ENCODE data around the gene CDH11.

DNA sequence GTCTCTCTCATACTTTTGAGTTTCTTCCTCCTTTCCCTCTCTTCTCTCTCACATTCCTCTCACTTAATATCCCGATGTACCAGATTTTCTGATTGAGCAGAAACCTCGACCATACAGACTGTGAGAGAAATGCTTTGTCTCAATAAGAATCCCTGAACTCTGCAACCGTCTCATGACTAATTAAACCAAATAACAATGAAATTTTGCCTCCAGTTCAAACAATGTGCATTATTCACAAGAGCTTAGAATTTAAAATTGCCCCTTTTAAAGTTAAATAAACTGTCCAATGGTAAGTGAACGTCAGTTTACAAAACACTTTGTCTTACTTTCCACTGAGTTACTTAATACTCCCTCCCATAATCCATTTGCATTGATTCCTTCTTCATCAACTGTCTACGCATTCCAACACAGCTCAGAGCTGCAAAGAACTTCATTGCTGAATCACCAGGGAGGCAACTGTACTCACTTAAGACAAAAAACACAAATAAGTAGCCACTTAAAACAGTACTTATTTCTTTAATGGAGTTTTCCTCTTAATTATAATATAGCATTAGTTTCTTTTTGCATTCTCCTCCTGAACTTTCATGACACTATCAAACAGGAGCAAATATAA lies 4.9 kb downstream of the CDH11 start:
- no peak for TF ChIP-seq CTCF (conservative IDR thresholded peaks at IDR 0.05; ENCODE audit: low read length)
- TF ChIP-seq EZH2phosphoT487 (IDR thresholded peaks at IDR 0.05; ENCODE audit: borderline replicate concordance), result no peak

Data from Loucy (cell line).